Measurements from ENCODE around the gene HCN3. TPM values are rescaled to one million over a fixed set of nuclear protein-coding genes. Genes with fewer than 3 reads are reported as not detected.

The HCN3 gene
- total and polyA plus RNA-seq, 2 of the 13 experiments (the other 11 are each of a cell fraction or from before 2014, with no cell fraction given), result 2.4 to 10.2 TPM

GRCh38 chr1:155308493-155309422, 31.5 kb downstream of the HCN3 start, which contains the start of gene FDPS (continued):
- TF ChIP-seq, protein P1, sequence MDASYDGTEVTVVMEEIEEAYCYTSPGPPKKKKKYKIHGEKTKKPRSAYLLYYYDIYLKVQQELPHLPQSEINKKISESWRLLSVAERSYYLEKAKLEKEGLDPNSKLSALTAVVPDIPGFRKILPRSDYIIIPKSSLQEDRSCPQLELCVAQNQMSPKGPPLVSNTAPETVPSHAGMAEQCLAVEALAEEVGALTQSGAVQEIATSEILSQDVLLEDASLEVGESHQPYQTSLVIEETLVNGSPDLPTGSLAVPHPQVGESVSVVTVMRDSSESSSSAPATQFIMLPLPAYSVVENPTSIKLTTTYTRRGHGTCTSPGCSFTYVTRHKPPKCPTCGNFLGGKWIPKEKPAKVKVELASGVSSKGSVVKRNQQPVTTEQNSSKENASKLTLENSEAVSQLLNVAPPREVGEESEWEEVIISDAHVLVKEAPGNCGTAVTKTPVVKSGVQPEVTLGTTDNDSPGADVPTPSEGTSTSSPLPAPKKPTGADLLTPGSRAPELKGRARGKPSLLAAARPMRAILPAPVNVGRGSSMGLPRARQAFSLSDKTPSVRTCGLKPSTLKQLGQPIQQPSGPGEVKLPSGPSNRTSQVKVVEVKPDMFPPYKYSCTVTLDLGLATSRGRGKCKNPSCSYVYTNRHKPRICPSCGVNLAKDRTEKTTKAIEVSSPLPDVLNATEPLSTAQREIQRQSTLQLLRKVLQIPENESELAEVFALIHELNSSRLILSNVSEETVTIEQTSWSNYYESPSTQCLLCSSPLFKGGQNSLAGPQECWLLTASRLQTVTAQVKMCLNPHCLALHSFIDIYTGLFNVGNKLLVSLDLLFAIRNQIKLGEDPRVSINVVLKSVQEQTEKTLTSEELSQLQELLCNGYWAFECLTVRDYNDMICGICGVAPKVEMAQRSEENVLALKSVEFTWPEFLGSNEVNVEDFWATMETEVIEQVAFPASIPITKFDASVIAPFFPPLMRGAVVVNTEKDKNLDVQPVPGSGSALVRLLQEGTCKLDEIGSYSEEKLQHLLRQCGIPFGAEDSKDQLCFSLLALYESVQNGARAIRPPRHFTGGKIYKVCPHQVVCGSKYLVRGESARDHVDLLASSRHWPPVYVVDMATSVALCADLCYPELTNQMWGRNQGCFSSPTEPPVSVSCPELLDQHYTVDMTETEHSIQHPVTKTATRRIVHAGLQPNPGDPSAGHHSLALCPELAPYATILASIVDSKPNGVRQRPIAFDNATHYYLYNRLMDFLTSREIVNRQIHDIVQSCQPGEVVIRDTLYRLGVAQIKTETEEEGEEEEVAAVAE (CRISPR knock-in tag; IDR thresholded peaks at IDR 0.05; ENCODE audit: borderline replicate concordance), result peak; percentile 100
- TF ChIP-seq KDM1A (CRISPR knock-in tag; IDR thresholded peaks at IDR 0.05), result no peak
- peak; percentile 91 for TF ChIP-seq KDM2A (CRISPR knock-in tag; IDR thresholded peaks at IDR 0.05; ENCODE audit: borderline replicate concordance, low read depth)
- 0 out of 2 replicates have a peak, but pooled peaks have one; percentile 26 for TF ChIP-seq SATB2 (CRISPR knock-in tag; IDR thresholded peaks at IDR 0.05)
- TF ChIP-seq, protein P2, sequence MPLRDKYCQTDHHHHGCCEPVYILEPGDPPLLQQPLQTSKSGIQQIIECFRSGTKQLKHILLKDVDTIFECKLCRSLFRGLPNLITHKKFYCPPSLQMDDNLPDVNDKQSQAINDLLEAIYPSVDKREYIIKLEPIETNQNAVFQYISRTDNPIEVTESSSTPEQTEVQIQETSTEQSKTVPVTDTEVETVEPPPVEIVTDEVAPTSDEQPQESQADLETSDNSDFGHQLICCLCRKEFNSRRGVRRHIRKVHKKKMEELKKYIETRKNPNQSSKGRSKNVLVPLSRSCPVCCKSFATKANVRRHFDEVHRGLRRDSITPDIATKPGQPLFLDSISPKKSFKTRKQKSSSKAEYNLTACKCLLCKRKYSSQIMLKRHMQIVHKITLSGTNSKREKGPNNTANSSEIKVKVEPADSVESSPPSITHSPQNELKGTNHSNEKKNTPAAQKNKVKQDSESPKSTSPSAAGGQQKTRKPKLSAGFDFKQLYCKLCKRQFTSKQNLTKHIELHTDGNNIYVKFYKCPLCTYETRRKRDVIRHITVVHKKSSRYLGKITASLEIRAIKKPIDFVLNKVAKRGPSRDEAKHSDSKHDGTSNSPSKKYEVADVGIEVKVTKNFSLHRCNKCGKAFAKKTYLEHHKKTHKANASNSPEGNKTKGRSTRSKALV (CRISPR knock-in tag; IDR thresholded peaks at IDR 0.05), result 0 out of 2 replicates have a peak, but pooled peaks have one; percentile 72
- peak; percentile 12 for TF ChIP-seq RBM39 (IDR thresholded peaks at IDR 0.05; ENCODE audit: low read depth, low read length, poor library complexity, severe bottlenecking)
- peak; percentile 39; the same call in 1 of the 2 replicates for TF ChIP-seq ZNF564 (CRISPR knock-in tag; IDR thresholded peaks at IDR 0.05)
- TF ChIP-seq SAFB2 (CRISPR knock-in tag; IDR thresholded peaks at IDR 0.05; ENCODE audit: borderline replicate concordance, low read depth), result peak; percentile 61; the same call in 1 of the 2 replicates
- TF ChIP-seq HOXA5 (CRISPR knock-in tag; IDR thresholded peaks at IDR 0.05), result peak; percentile 52; the same call in 1 of the 2 replicates
- peak; percentile 98 for TF ChIP-seq ATF1 (CRISPR knock-in tag; IDR thresholded peaks at IDR 0.05)
- peak; percentile 81; the same call in 1 of the 2 replicates for TF ChIP-seq FOXK1 (CRISPR knock-in tag; IDR thresholded peaks at IDR 0.05; ENCODE audit: borderline replicate concordance, low read depth)
- TF ChIP-seq, protein P3, sequence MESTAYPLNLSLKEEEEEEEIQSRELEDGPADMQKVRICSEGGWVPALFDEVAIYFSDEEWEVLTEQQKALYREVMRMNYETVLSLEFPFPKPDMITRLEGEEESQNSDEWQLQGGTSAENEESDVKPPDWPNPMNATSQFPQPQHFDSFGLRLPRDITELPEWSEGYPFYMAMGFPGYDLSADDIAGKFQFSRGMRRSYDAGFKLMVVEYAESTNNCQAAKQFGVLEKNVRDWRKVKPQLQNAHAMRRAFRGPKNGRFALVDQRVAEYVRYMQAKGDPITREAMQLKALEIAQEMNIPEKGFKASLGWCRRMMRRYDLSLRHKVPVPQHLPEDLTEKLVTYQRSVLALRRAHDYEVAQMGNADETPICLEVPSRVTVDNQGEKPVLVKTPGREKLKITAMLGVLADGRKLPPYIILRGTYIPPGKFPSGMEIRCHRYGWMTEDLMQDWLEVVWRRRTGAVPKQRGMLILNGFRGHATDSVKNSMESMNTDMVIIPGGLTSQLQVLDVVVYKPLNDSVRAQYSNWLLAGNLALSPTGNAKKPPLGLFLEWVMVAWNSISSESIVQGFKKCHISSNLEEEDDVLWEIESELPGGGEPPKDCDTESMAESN (CRISPR knock-in tag; conservative IDR thresholded peaks at IDR 0.05), result peak; percentile 56
- TF ChIP-seq ETV5 (CRISPR knock-in tag; IDR thresholded peaks at IDR 0.05; ENCODE audit: borderline replicate concordance), result peak; percentile 92; the same call in 1 of the 2 replicates
- peak; percentile 31; the same call in 1 of the 2 replicates for TF ChIP-seq POGZ (CRISPR knock-in tag; IDR thresholded peaks at IDR 0.05)
- TF ChIP-seq AGO2 (optimal IDR thresholded peaks at IDR 0.05; ENCODE audit: low read depth, low read length), result peak; percentile 37
- TF ChIP-seq, protein P4, sequence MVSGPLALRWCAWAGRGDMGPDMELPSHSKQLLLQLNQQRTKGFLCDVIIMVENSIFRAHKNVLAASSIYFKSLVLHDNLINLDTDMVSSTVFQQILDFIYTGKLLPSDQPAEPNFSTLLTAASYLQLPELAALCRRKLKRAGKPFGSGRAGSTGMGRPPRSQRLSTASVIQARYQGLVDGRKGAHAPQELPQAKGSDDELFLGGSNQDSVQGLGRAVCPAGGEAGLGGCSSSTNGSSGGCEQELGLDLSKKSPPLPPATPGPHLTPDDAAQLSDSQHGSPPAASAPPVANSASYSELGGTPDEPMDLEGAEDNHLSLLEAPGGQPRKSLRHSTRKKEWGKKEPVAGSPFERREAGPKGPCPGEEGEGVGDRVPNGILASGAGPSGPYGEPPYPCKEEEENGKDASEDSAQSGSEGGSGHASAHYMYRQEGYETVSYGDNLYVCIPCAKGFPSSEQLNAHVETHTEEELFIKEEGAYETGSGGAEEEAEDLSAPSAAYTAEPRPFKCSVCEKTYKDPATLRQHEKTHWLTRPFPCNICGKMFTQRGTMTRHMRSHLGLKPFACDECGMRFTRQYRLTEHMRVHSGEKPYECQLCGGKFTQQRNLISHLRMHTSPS (CRISPR knock-in tag; IDR thresholded peaks at IDR 0.05; ENCODE audit: low read depth), result 0 out of 2 replicates have a peak, but pooled peaks have one; percentile 41
